ENCODE results near the gene NRF1.

GRCh38 chr7:129800901-129801300, 189.4 kb downstream of the NRF1 start:
- no peak for TF ChIP-seq POLR2A (IDR thresholded peaks at IDR 0.05)
- TF ChIP-seq CTCF (IDR thresholded peaks at IDR 0.05), result no peak

All from thyroid gland (tissue), 4 donors.